ENCODE data around the gene CNKSR3.
"Not testable (repeated sequence)": the region's sequence is repeated elsewhere in the genome, so short reads cannot be mapped to it uniquely, and the experiment has no call there.

Gene CNKSR3

GRCh38 chr6:154542747-154543146, 32.3 kb upstream of the CNKSR3 start:
- Histone ChIP-seq H3K9me3 (replicated peaks in 1 of 11) (no peaks in the 10 kb centered on the region), H3K27me3 (no peaks in the 10 kb centered on the region), H3K9ac (no peak overlapping the region), H3K27ac (no peak overlapping the region), H3K4me3 (no peak overlapping the region), H3K36me3 (no peaks in the 10 kb centered on the region), H4K20me1 (no peaks in the 10 kb centered on the region), H3K4me1 (no peaks in the 10 kb centered on the region), H3K4me2 (no peak overlapping the region)
- TF ChIP-seq Cebpa-rat (IDR thresholded peaks at IDR 0.05): no peak

GRCh38 chr6:154541837-154542236, 31.4 kb upstream of the CNKSR3 start:
- H4K20me1 ChIP-seq; H3K36me3 ChIP-seq; H3K4me1 ChIP-seq; H3K4me2 ChIP-seq; H3K4me3 ChIP-seq; H3K27ac ChIP-seq; H3K9ac ChIP-seq; H3K27me3 ChIP-seq; H3K9me3 ChIP-seq (replicated peaks in 1 of 11): not testable (repeated sequence)

- Histone ChIP-seq H3K9me3 (replicated peaks in 1 of 11) (no peaks in the 10 kb centered on the region), H3K9ac (no peak overlapping the region), H4K20me1 (no peaks in the 10 kb centered on the region), H3K4me1 (no peaks in the 10 kb centered on the region), H3K4me2 (no peak overlapping the region), H3K36me3 (no peaks in the 10 kb centered on the region), H3K27ac (no peak overlapping the region), H3K4me3 (no peak overlapping the region), H3K27me3 (no peaks in the 10 kb centered on the region)
- TF ChIP-seq Cebpa-rat (IDR thresholded peaks at IDR 0.05): no peak
These were observed 29.2 kb upstream of the CNKSR3 start for GRCh38 chr6:154539593-154540269.

- Histone ChIP-seq H3K4me2 (no peak overlapping the region), H4K20me1 (no peaks in the 10 kb centered on the region), H3K27ac (no peak overlapping the region), H3K27me3 (no peaks in the 10 kb centered on the region), H3K36me3 (no peaks in the 10 kb centered on the region), H3K9me3 (replicated peaks in 1 of 11) (no peaks in the 10 kb centered on the region), H3K9ac (no peak overlapping the region), H3K4me1 (no peaks in the 10 kb centered on the region), H3K4me3 (no peak overlapping the region)
- no peak for TF ChIP-seq Cebpa-rat (IDR thresholded peaks at IDR 0.05)
These were observed 28.2 kb upstream of the CNKSR3 start for GRCh38 chr6:154538640-154539191.

- H3K4me3 ChIP-seq: no peak overlapping the region
- H3K9ac ChIP-seq: no peak overlapping the region
- TF ChIP-seq Cebpa-rat (IDR thresholded peaks at IDR 0.05): no peak
- H4K20me1 ChIP-seq: no peaks in the 10 kb centered on the region
- H3K27ac ChIP-seq: no peak overlapping the region
- no peaks in the 10 kb centered on the region for H3K4me1 ChIP-seq
- no peak overlapping the region for H3K4me2 ChIP-seq
- H3K27me3 ChIP-seq: no peaks in the 10 kb centered on the region
- no peaks in the 10 kb centered on the region for H3K36me3 ChIP-seq
- H3K9me3 ChIP-seq (replicated peaks in 1 of 11): no peaks in the 10 kb centered on the region
These were observed 27.2 kb upstream of the CNKSR3 start for GRCh38 chr6:154537511-154538325.

DNA sequence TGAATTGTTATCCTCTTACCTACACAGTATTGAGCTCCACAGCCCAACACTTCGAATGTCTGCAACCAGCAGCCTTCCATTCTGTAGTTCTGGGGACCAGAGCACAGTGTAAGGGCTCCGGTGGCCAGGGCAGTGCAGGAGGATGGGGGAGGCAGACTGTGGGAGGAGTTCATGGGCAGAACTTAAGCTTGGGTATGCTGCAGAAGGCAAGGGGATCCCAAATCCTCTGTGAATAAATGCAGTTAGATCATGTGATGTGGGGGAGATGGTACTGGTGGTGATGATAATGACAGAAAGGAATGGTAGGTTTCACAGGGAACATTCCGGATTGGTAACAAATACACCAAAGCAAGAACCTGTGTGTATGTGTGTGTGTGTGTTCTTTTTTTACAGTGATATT, 26.5 kb upstream of the CNKSR3 start:
- Histone ChIP-seq H4K20me1 (no peaks in the 10 kb centered on the region), H3K4me3 (no peak overlapping the region), H3K36me3 (no peaks in the 10 kb centered on the region), H3K4me1 (no peaks in the 10 kb centered on the region), H3K27me3 (no peaks in the 10 kb centered on the region), H3K9ac (no peak overlapping the region), H3K27ac (no peak overlapping the region), H3K9me3 (replicated peaks in 1 of 11) (no peaks in the 10 kb centered on the region), H3K4me2 (no peak overlapping the region)
- TF ChIP-seq Cebpa-rat (IDR thresholded peaks at IDR 0.05): no peak

DNA sequence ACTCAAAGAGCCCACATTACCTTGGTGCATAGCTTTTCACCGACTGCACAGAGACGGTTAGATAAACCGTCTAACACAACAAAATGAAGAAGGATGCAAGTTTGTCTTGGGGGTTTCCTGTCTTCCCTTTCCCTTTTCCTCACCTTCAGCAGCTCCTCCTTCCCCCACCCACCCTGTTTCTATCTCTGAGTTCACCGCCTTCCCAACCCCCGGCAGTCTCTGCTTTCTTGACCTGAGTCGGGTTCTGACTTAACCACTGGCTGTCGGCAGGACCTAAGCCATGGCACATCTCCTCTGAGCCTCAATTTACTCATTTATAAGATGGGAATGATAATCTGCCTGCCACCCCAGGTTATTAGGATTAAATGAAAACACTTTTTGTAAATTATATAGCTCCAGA, 25.8 kb upstream of the CNKSR3 start:
- H3K27me3 ChIP-seq: no peaks in the 10 kb centered on the region
- H3K27ac ChIP-seq: no peak overlapping the region
- no peak overlapping the region for H3K4me2 ChIP-seq
- H3K36me3 ChIP-seq: no peaks in the 10 kb centered on the region
- H4K20me1 ChIP-seq: no peaks in the 10 kb centered on the region
- H3K9ac ChIP-seq: no peak overlapping the region
- H3K4me1 ChIP-seq: no peaks in the 10 kb centered on the region
- H3K9me3 ChIP-seq (replicated peaks in 1 of 11): no peaks in the 10 kb centered on the region
- no peak overlapping the region for H3K4me3 ChIP-seq
- no peak for TF ChIP-seq Cebpa-rat (IDR thresholded peaks at IDR 0.05)

GRCh38 chr6:154535851-154536250, 25.4 kb upstream of the CNKSR3 start:
- Histone ChIP-seq H3K4me3 (no peak overlapping the region), H3K27me3 (no peaks in the 10 kb centered on the region), H3K9ac (no peak overlapping the region), H3K36me3 (no peaks in the 10 kb centered on the region), H3K4me2 (no peak overlapping the region), H3K27ac (no peak overlapping the region), H4K20me1 (no peaks in the 10 kb centered on the region), H3K9me3 (replicated peaks in 1 of 11) (no peaks in the 10 kb centered on the region), H3K4me1 (no peaks in the 10 kb centered on the region)
- no peak for TF ChIP-seq Cebpa-rat (IDR thresholded peaks at IDR 0.05)

- H3K9me3 ChIP-seq (replicated peaks in 1 of 11): no peaks in the 10 kb centered on the region
- no peak overlapping the region for H3K9ac ChIP-seq
- H3K4me1 ChIP-seq: no peaks in the 10 kb centered on the region
- H3K4me2 ChIP-seq: no peak overlapping the region
- no peaks in the 10 kb centered on the region for H4K20me1 ChIP-seq
- no peak for TF ChIP-seq Cebpa-rat (IDR thresholded peaks at IDR 0.05)
- no peaks in the 10 kb centered on the region for H3K36me3 ChIP-seq
- no peaks in the 10 kb centered on the region for H3K27me3 ChIP-seq
- H3K27ac ChIP-seq: no peak overlapping the region
- H3K4me3 ChIP-seq: no peak overlapping the region
These were observed 24.7 kb upstream of the CNKSR3 start for GRCh38 chr6:154535147-154535546.

GRCh38 chr6:154534531-154534930, 24.0 kb upstream of the CNKSR3 start:
- H3K4me2 ChIP-seq: no peak overlapping the region
- no peaks in the 10 kb centered on the region for H3K36me3 ChIP-seq
- H3K9ac ChIP-seq: no peak overlapping the region
- H3K27me3 ChIP-seq: no peaks in the 10 kb centered on the region
- no peak overlapping the region for H3K27ac ChIP-seq
- TF ChIP-seq Cebpa-rat (IDR thresholded peaks at IDR 0.05): no peak
- no peaks in the 10 kb centered on the region for H3K4me1 ChIP-seq
- H4K20me1 ChIP-seq: no peaks in the 10 kb centered on the region
- H3K9me3 ChIP-seq (replicated peaks in 1 of 11): no peaks in the 10 kb centered on the region
- H3K4me3 ChIP-seq: no peak overlapping the region
